ENCODE data around the gene SOBP. TPM values are rescaled to one million over a fixed set of nuclear protein-coding genes. Genes with fewer than 3 reads are reported as not detected.

The SOBP gene
- polyA plus RNA-seq, 10 donors = 12.7 to 19.1 (median 15.4) TPM

DNA sequence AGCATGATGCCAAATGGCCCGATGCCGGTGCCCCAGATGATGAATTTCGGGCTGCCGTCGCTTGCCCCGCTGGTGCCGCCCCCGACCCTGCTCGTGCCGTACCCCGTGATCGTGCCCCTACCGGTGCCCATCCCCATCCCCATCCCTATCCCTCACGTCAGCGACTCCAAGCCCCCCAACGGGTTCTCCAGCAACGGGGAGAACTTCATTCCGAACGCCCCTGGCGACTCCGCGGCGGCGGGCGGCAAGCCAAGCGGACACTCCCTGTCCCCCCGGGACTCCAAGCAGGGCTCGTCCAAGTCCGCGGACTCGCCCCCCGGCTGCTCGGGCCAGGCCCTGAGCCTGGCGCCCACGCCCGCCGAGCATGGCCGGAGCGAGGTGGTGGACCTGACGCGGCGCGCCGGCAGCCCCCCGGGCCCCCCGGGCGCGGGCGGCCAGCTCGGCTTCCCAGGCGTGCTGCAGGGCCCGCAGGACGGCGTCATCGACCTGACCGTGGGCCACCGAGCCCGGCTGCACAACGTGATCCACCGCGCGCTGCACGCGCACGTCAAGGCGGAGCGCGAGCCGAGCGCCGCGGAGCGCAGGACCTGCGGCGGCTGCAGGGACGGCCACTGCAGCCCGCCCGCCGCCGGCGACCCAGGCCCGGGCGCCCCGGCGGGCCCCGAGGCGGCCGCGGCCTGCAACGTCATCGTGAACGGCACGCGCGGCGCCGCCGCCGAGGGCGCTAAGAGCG lies 144.6 kb downstream of the SOBP start:
- DNase-seq = peak in 1 of 3 donors; percentile 78

DNA sequence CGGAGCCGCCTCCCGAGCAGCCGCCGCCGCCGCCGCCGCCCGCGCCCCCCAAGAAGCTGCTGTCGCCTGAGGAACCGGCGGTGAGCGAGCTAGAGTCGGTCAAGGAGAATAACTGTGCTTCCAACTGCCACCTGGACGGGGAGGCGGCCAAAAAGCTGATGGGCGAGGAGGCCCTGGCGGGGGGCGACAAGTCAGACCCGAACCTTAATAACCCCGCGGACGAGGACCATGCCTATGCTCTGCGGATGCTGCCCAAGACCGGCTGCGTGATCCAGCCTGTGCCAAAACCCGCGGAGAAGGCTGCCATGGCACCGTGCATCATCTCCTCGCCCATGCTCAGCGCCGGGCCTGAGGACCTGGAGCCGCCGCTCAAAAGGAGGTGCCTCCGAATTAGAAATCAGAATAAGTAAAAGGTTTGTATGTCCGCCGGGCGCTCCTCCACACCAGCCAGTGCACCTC lies 145.2 kb downstream of the SOBP start:
- DNase-seq = peak in 1 of 3 donors; percentile 49

DNA sequence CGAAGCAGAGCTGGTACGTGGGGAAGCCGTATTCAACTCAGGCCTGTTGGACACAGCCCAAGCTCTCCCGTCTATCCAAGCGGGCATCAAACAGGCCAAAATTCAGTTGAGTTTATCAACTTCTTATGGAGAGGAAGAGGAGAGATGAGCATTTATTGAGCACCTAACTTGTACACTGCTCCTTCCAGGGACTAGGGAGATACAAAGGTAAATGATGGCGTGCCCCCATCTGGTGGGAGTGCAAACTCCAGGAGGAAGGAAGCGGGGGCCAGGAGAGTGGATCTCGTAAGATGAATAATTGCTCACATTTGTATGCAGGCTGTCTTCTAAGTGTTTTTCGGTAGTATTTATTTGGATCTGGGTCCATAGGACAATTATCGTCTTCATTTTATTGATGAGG lies 146.6 kb downstream of the SOBP start:
- DNase-seq = no peak

DNA sequence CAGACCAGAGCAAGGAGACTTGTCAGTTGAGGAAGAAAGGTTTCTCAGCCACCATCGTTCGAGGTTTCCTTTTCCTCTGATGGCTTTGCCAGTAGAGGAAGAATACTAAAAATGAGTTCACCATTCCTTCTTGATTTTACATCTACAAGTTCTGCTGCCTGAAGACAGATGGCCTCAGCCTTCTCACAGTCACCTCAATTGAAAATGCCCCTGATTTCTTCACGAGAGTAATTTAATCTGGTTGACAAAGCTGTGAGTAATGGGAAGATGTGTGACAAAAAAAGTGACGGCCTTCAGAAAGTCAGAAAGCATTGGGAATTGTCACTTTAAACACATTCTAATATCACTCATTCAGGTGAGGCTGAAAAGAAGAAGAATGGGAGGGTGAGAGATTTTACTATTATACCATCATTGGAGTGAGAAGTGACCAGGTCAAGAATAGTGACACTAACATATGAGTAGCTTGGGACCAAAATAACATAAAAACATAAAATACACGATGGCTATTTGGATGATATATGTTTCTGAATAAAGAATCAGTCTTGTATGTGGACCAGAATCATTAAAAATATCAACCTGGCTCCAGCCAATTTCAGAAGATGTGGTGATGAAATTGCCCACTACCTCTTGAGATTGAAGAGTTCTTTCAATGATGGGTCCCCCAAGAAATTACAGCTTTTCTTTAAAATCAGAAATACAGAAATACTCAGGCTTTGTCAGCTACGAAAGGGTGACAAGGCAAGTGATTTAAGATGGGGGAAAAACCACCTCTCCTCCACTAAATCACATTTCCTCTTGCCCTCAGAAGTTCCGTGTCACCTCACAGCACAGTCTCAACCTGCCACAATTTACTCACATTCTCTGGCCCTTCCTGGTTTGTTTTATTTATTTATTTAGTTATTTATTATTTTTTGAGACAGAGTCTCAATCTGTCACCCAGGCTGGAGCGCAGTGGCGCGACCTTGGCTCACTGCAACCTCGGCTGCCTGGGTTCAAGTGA lies 147.7 kb downstream of the SOBP start:
- DNase-seq = no peak

DNA sequence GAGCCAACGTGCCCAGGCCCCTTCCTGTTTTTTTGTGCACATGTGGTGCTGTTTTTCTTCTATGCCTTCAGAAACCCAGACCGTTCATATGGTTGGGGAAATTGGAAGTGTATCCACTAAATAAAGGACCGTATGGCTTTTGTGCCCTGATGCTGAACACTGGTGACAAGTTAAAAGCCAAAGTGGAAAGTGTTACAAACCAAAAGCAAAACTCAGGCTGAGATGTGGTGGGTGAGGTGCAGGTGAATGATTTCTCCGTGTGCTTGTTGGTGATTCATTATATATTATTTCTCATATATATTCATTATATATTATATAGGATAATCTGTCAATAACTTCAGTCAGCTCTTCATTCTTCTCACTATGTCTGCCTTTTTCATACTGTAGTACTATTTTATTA lies 148.6 kb downstream of the SOBP start:
- no peak for DNase-seq

DNA sequence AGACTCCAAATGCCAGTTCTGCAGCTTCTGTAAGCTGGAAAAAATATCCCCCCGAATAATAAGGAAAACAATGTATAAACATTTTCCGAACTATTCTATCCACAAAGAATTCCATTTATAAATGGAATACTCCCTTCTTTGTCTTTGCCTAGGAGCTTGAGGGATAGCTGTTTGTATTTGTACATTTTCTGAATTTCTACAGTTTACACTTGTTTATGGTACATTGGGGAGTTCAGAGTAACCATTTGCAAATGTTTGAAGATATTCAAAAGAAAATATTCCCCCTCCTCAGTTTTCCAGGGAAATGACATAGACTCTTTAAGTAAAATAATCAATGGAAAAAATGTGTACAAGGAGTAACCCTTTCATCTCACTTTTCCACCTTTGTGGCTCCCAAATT lies 149.6 kb downstream of the SOBP start:
- DNase-seq = peak in 1 of 3 donors; percentile 54

DNA sequence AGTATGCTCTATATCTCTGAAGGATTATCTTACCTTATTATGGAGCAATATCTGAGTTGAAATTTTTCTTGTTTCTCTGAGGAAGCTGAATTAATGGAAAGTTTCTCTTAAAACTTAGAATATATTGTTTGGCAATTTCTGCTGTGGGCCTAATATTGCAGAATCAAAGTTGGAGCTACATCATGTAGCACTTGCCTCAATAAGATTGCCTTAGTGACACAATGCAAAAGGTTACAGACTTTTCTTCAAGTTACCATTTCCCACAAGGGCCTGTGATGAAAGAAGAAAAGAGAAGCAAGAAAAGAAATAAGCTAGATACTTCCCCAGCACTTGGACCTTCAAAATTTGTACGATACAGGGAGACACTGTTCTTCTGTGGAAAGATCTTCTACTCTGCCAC lies 151.2 kb downstream of the SOBP start:
- peak in 1 of 3 donors; percentile 23 for DNase-seq

DNA sequence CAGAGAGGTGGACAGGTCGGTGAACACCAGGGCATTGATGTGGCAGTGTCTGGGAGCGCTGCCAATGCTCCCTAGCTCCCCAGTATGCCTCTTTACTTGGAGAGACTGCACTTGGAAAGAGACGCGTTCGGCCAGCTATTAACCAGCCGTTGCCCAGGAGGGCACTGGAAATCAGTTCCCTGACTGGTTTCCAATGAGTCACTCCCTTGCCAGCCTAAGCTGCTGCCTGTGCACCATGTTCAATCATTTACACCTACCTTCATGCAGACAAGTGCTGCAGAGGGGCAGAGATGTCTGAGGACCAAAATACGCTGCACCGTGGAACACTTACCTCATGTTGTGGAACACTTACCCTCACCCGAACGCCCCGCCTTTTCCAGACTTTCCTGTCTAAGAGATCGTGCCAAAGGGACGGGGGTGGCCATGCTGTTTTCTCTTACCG lies 151.6 kb downstream of the SOBP start:
- peak in 1 of 3 donors; percentile 54 for DNase-seq

DNA sequence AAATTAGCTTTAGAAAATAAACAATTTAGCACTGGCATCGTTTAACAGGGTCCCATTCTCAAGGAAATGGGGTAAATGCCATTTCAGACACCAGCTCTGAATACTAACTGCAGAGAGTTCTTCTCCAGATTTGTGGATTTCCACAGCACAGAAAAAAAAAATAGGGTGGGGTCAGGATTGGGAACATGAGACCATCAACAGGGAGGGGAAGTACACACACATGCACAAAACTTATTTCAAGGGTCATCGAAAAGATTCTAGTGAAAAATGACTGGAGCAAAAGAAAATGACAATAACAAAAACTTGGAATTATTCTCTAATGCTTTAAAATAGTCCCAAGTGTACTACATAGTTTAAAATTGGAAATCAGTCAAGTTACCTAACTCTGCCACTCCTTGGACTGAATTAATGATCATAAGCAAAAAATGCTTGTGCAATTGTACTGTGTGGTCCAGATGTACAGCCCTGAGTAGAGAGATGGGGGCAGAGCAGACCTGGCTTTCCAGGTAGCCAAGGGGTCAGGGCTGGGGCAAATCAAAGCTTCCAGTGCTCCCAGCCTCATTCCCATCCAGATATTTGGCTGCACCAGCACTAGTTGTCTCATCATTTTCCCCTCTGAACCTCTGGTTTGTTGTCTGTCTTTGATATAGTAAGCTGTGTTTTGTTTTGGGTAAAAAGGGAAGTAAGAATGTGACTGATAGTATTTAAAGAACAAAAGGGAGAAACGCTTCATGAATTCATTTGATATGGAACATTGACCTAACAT lies 152.4 kb downstream of the SOBP start:
- peak; percentile 37 to 77 (median 59) for DNase-seq

DNA sequence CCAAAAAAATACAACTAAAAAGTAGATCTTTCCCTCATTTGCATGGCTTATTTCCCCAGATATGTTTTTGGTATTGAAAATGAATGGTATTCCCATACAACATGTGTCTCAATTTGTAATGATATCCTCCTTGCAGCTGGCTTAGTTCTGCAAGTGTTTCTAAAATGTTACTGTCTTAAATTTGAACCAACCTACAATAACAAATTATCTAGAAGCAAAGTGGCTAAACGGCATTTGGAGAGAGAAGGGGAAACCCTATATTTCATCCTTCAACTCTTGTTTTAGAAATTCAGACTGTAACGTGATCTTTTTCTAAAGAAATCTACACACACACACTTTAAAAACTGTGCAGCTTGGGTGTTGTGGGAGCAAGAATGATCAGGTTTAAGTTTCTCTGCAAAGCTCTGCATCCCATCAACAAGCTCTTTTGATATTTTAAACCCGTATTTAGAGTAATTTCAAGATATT lies 153.0 kb downstream of the SOBP start:
- peak in 1 of 3 donors; percentile 71 for DNase-seq

DNA sequence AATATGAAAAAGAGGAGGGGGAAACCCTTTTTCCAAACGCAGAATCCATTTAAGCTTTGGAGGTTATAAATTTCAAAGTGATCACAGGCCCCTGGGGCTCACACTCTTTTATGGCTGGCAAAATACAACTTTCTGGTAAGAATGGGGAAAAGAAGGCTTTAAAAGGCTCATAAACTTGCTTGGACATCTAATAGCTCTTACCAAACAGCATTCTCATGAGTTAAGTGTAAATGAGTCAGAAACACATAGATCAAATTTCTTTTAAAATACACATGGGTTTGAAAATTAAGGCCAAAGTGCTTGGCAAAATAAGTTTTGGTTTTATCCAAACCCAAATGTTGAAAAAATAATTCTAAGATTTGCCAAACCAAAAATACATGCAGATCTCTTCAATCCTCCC lies 154.6 kb downstream of the SOBP start:
- no peak for DNase-seq

DNA sequence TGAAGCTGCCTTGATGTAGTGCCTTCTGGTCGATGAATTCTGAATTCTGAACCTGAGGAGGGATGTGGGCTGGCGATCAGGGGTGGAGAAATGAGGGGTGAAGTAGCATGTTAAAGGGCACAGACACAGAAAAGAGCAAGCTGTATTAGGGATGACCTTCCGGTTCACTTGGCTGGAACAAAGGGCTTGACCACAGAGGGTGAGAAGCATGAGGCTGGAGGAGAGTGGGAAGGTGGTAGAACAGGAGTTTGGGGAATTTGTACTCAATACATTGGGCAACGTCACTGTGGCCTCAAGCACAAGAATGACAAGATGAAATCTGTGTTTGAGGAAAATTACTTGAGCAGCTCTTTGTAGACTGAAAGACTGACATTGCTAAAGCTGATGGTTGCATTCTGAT lies 155.8 kb downstream of the SOBP start:
- no peak for DNase-seq

DNA sequence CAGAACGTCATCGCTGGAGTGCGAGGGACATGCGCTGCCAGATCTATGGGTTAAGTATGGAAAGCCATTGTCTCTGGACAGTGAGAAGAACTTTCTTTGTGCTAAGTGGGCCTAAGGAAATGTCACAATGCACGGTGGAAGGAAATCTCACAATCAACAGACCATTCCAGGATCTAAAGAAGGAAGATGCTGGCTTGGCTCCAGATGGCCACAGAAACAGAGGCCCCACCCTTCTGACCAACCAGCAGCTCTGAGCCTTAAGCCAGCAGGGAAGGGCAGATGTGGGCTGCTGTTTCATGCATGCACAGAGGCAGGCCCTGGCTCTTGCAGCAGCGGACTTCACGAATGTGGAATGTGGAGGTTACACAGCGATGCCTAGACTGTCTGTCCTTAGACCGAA lies 156.3 kb downstream of the SOBP start:
- DNase-seq = peak in 1 of 3 donors; percentile 72

DNA sequence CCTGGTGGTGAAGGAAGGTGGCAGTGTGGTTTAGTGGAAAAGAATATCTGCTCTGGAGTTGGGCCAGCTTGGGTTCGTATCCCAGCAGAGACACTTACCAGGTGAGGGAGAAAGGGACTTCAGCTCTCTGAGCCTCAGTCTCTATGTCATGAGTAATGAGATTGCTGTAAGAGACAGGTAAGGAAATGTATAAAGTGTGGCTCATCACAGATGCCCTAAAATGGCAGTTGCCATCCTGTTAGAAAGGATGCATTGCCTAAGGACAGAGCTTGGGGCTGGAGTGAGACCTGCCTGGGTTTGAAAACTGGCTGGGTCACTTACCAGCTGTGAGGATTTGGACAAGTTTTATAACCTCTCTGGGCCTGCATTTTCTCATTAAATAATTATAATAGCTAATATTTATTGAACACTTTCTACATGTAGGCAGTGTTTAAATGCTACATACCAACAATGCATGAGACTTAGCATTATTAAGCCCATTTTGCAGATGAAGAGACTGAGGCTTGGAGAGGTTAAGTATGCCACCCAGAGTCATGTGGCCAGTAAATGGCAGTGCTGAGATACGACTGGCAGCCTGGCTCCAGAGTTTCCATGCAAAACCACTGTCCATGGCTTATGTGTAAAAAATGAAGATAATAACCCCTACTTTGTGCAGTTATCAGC lies 157.0 kb downstream of the SOBP start:
- DNase-seq = no peak

DNA sequence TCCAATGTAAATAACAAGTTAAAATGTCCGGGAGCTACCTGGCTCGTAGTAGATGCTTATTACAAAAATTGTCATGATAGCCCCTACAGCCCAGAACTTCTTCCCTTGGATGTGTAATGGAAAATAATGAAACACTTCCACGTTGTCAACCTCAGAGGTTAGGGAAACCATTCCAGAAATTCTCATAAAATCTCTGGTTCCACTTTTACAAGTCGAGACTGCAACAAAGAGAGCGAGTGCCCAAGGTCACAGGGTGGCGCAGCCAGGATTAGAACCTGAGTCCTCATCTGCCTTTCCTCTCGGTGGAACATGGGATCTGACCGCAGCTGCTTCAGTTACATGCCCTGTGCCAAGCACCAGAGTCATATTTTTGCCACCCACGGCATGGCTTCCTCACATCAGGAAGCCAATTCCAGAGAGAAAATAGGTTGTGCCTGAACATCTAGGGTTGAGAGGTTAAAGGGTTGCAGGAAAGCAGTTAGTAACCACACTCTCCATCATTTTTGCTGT lies 157.6 kb downstream of the SOBP start:
- no peak for DNase-seq

DNA sequence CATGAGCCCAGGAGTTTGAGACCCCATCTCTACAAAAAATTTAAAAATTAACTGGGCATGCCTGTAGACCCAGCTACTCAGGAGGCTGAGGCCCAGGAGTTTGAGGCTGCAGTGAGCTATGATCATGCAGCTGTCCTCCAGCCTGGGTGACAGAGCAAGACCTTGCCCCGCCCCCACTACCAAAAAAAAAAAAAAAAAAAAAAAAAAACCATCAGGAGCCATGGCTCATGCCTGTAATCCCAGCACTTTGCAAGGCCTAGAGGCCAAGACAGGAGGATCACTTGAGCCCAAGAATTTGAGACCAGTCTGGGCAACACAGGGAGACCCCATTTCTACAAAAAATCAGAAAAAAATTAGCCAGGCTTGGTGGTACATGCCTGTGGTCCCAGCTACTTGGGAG lies 159.1 kb downstream of the SOBP start:
- DNase-seq = no peak

DNA sequence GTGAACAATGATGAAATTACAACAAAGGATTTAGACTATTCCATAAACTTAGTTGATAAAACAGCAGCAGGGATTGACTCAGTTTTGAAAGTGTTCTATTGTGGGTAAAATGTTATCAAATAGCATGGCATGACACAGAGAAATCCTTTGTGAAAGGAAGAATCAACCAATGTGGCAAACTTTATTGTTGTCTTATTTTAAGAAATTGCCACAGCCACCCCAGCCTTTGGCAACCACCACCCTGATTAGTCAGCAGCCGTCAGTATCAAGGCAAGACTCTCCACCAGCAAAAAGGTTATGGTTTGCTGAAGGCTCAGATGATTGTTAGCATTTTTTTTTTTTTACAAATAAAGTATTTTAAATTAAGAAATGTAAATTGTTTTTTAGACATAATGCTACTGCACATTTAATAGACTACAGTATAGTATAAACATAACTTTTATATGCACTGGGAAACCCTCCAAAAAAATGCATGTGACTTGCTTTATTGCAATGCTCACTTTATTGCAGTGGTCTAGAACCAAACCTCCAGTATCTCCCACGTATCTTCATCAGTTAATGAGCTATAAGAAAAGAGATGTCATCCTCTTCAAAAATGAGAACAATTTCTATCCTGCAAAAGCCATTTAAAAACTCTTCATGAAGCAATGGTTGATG lies 162.7 kb downstream of the SOBP start:
- DNase-seq = no peak

DNA sequence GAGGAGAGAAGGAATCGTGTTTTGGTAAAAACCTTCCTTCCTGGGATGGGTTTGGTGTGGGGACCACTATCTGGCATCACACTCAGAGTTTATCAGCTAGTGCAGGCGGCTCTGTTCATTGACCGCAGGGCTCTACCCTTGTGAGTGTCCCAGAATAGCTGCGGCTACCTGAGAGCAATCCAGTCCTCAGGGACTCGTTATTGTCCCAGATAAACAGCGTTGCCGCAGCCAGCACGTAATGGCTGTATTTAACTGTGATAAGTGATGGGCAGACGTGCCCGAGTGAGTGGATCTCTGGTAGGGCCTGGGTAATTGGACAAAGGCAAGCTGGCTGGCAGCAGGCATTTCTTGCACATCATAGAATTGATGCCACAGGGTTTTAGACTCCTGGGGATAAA lies 163.3 kb downstream of the SOBP start:
- no peak for DNase-seq

DNA sequence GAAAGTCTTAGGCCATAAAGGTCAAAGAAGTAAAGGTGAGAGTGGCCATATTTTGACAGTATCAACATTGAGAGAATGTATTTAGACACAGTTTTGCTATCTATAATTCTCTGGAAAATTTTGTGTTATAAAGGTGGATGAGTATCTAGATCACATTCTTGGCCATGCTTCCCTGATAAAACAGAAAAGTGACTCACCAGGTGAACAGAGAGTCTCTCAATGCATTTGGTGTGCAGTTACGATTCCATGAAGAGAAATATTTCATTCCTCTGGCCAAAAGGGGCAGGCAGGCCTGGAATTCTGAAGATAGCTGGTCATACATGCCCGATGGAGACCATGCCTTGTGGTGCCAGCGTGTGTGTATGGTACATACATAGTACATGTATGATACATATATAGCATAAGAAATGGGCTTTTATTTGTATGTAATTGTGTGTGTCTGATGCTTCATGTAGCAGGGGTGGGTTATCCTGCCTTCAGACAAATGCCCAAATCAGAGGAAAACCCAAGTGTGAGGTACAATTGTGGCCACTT lies 164.0 kb downstream of the SOBP start:
- DNase-seq = no peak

DNA sequence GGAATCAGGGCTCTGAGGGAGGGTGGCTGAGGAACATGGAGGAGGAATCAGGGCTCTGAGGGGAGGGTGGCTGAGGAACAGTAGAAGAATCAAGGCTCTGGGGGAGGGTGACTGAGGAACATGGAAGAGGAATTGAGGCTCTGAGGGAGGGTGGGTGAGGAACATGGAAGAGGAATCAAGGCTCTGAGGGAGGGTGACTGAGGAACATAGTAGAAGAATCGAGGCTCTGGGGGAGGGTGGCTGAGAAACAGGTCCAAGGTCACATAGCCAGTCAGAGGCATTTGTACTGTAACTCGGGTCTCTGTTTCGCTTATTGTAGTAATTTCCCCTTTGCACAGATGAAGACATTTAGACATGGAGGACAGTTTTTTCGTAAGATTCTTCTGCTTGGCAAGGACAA lies 164.8 kb downstream of the SOBP start:
- DNase-seq = no peak

All from muscle of back (tissue), 11 donors.